Neural cell (in vitro differentiated cells): Measurements from ENCODE around the gene LRRC38. TPM values are rescaled to one million over a fixed set of nuclear protein-coding genes. Genes with fewer than 3 reads are reported as not detected.

Experiments used
- H2AFZ ChIP-seq: fragments of 200-600, 300-800 bp; sonication (generic), shearing (Covaris generic); 2 replicates; pipeline ENCODE4 v1.6.0; 2014; ENCODE audit warnings: low read depth, mild to moderate bottlenecking, antibody characterized with exemption, low read length, moderate library complexity
- H3F3A ChIP-seq: fragments of 200-600 bp; shearing (Covaris generic); 2 replicates; pipeline ENCODE4 v1.6.1; 2016; ENCODE audit warnings: mild to moderate bottlenecking, moderate library complexity, mixed read lengths, antibody characterized with exemption, low read length; ENCODE audit not compliant: insufficient read depth, poor library complexity, severe bottlenecking
- H3K27ac ChIP-seq: fragments of 200-600, 300-800 bp; sonication (generic), shearing (Covaris generic); 2 replicates; pipeline ENCODE4 v1.5.1; 2014; ENCODE audit warnings: mild to moderate bottlenecking, low read length, moderate library complexity
- H3K27me3 ChIP-seq: fragments of 300-800, 200-600 bp; sonication (generic), shearing (Covaris generic); 2 replicates; pipeline ENCODE4 v1.6.0; 2014; ENCODE audit warnings: mild to moderate bottlenecking, low read depth, low read length, moderate library complexity; ENCODE audit not compliant: insufficient read depth
- H3K36me3 ChIP-seq: fragments of 300-800, 200-600 bp; sonication (generic), shearing (Covaris generic); 2 replicates; pipeline ENCODE4 v1.5.1; 2014; ENCODE audit warnings: mild to moderate bottlenecking, antibody characterized with exemption, low read length, moderate library complexity; ENCODE audit not compliant: insufficient read depth
- H3K4me2 ChIP-seq: fragments of 300-800, 200-600 bp; sonication (generic), shearing (Covaris generic); 2 replicates; pipeline ENCODE4 v1.6.0; 2014; ENCODE audit warnings: mild to moderate bottlenecking, low read length
- H3K4me3 ChIP-seq: fragments of 300-800, 200-600 bp; sonication (generic), shearing (Covaris generic); 2 replicates; pipeline ENCODE4 v1.5.1; 2014; ENCODE audit warnings: mild to moderate bottlenecking, low read length, moderate library complexity
- H3K79me2 ChIP-seq: fragments of 200-600 bp; shearing (Covaris generic); replicated peaks from 2 replicates; pipeline ENCODE4 v1.6.0; 2014; ENCODE audit warnings: mild to moderate bottlenecking, low read length, moderate library complexity; ENCODE audit not compliant: insufficient read depth
- H3K9ac ChIP-seq: fragments of 300-800, 200-600 bp; sonication (generic), shearing (Covaris generic); 2 replicates; pipeline ENCODE4 v1.6.1; 2016; ENCODE audit warnings: mild to moderate bottlenecking, low read length, mixed read lengths
- H3K9me2 ChIP-seq: fragments of 200-600 bp; shearing (Covaris generic); 2 replicates; pipeline ENCODE4 v1.6.1; 2016; ENCODE audit warnings: mild to moderate bottlenecking, low read length, mixed read lengths; ENCODE audit not compliant: insufficient read depth
- H3K9me3 ChIP-seq: fragments of 200-600, 300-800 bp; sonication (generic), shearing (Covaris generic); 2 replicates; pipeline ENCODE4 v1.6.1; 2016; ENCODE audit warnings: mild to moderate bottlenecking, mixed run types, low read length, moderate library complexity, mixed read lengths
- H4K20me1 ChIP-seq: fragments of 200-600 bp; shearing (Covaris generic); 2 replicates; pipeline ENCODE4 v1.6.1; 2016; ENCODE audit warnings: mild to moderate bottlenecking, mixed run types; ENCODE audit not compliant: insufficient read depth
- CTCF ChIP-seq: fragments of 450-650 bp; IDR thresholded peaks from 2 replicates; pipeline ENCODE4 v1.5.1; 2014; ENCODE audit warnings: antibody characterized with exemption, mild to moderate bottlenecking, moderate library complexity; ENCODE audit not compliant: poor library complexity, severe bottlenecking
- EP300 ChIP-seq: fragments of 450-650 bp; conservative IDR thresholded peaks from 2 replicates; pipeline ENCODE4 v1.6.1; 2014; ENCODE audit warnings: antibody characterized with exemption, mild to moderate bottlenecking, moderate library complexity; ENCODE audit not compliant: poor library complexity, severe bottlenecking
- EZH2 ChIP-seq: fragments of 200-600, 300-800 bp; shearing (Covaris generic), sonication (generic); IDR thresholded peaks from 2 replicates; pipeline ENCODE4 v1.6.1; 2014; ENCODE audit warnings: antibody characterized with exemption, low read length, borderline replicate concordance, mild to moderate bottlenecking; ENCODE audit not compliant: insufficient read depth, poor library complexity, severe bottlenecking
- MXI1 ChIP-seq: fragments of 450-650 bp; conservative IDR thresholded peaks from 2 replicates; pipeline ENCODE4 v1.6.1; 2014; ENCODE audit warnings: antibody characterized with exemption, mild to moderate bottlenecking; ENCODE audit not compliant: poor library complexity, severe bottlenecking
- POLR2AphosphoS5 ChIP-seq: IDR thresholded peaks from 2 replicates; pipeline ENCODE4 v1.6.1; 2012
- RAD21 ChIP-seq: fragments of 450-650 bp; conservative IDR thresholded peaks from 2 replicates; pipeline ENCODE4 v1.6.1; 2014; ENCODE audit warnings: antibody characterized with exemption, mild to moderate bottlenecking, moderate library complexity
- REST ChIP-seq: IDR thresholded peaks from 2 replicates; pipeline ENCODE4 v1.6.1; 2012; ENCODE audit warnings: borderline replicate concordance
- SMC3 ChIP-seq: fragments of 450-650 bp; conservative IDR thresholded peaks from 2 replicates; pipeline ENCODE4 v1.6.1; 2014; ENCODE audit warnings: antibody characterized with exemption, mild to moderate bottlenecking, moderate library complexity; ENCODE audit not compliant: poor library complexity
- TAF1 ChIP-seq: IDR thresholded peaks from 2 replicates; pipeline ENCODE4 v1.6.1; 2012; ENCODE audit warnings: low read depth
- polyA plus RNA-seq: library from polyadenylated mRNA; depleted of rRNA; stranded (reverse); fragments of >200 nt; gene quantifications from 2 replicates; pipeline ENCODE4 v1.2.3, GENCODE V29; 2014

Gene LRRC38
- polyA plus RNA-seq, 1 donor from 2014 or later = not detected

GRCh38 chr1:13517193-13517812, 3.5 kb upstream of the LRRC38 start:
- TF ChIP-seq EP300 = no peak
- no peak for TF ChIP-seq CTCF
- TF ChIP-seq SMC3 = no peak
- no peak for TF ChIP-seq POLR2AphosphoS5
- TF ChIP-seq TAF1 = no peak
- TF ChIP-seq EZH2 = no peak
- TF ChIP-seq REST = no peak
- H4K20me1 ChIP-seq = no peaks in the 10 kb centered on the region
- H3K9me2 ChIP-seq = no peaks in the 10 kb centered on the region

GRCh38 chr1:13516606-13517005, 2.8 kb upstream of the LRRC38 start:
- Histone ChIP-seq H2AFZ (no peak overlapping the region), H3K9me3 (peaks cover 2% of the 10 kb centered on the region), H3K27ac (no peak overlapping the region), H3K9me2 (no peaks in the 10 kb centered on the region), H3K4me3 (no peak overlapping the region), H3K27me3 (peaks cover 67% of the 10 kb centered on the region), H3K9ac (no peak overlapping the region), H3F3A (no peaks in the 10 kb centered on the region), H3K36me3 (no peaks in the 10 kb centered on the region), H4K20me1 (no peaks in the 10 kb centered on the region), H3K79me2 (no peaks in the 10 kb centered on the region), H3K4me2 (no peak overlapping the region)
- TF ChIP-seq CTCF = no peak
- no peak for TF ChIP-seq RAD21
- TF ChIP-seq EZH2 = no peak
- TF ChIP-seq REST = no peak
- TF ChIP-seq TAF1 = no peak
- no peak for TF ChIP-seq POLR2AphosphoS5
- no peak for TF ChIP-seq SMC3
- no peak for TF ChIP-seq EP300
- no peak for TF ChIP-seq MXI1

More at GRCh38 chr1:13517193-13517812, 3.5 kb upstream of the LRRC38 start:
- H3K4me2 ChIP-seq = no peak overlapping the region
- H3K36me3 ChIP-seq = no peaks in the 10 kb centered on the region
- no peak overlapping the region for H3K27ac ChIP-seq
- H3K4me3 ChIP-seq = no peak overlapping the region
- no peak overlapping the region for H3K9ac ChIP-seq
- H3K9me3 ChIP-seq = peaks cover 2% of the 10 kb centered on the region
- H3K27me3 ChIP-seq = peaks cover 60% of the 10 kb centered on the region
- H3F3A ChIP-seq = no peaks in the 10 kb centered on the region
- H2AFZ ChIP-seq = no peak overlapping the region
- no peaks in the 10 kb centered on the region for H3K79me2 ChIP-seq
